GM18520 (cell line): ENCODE data around the gene AKAP5.

Experiments used
- ATAC-seq: cut with Tn5 transposase; IDR thresholded peaks from one replicate; pipeline ENCODE4 v1.9.1; 2021; ENCODE audit not compliant: unreplicated experiment

Gene AKAP5

GRCh38 chr14:64459405-64460136 lies 5.7 kb upstream of the AKAP5 start:
- no peak for ATAC-seq

- ATAC-seq: no peak
Observed at GRCh38 chr14:64461221-64461620, 4.1 kb upstream of the AKAP5 start.

GRCh38 chr14:64463195-64463594 lies 2.1 kb upstream of the AKAP5 start:
- no peak for ATAC-seq

DNA sequence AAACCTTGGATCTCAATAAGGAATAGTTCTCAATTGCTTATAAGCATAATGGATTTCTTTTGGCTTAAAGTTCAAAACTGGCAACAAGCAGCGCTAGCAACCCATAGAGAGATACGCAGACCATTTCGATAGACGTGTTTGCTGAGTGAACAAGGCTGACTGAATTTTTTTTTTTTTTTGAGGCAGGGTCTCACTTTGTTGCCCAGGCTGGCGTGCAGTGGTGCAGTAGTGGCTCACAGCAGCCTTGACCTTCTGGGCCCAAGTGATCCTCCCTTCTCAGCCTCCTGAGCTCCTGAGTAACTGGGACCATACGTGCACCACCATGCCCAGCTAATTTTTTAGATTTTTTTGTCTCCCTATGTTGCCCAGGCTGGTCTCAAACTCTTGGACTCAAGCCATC lies 1.4 kb upstream of the AKAP5 start:
- ATAC-seq: no peak

GRCh38 chr14:64464651-64465050 lies 648 bp upstream of the AKAP5 start:
- ATAC-seq: no peak

DNA sequence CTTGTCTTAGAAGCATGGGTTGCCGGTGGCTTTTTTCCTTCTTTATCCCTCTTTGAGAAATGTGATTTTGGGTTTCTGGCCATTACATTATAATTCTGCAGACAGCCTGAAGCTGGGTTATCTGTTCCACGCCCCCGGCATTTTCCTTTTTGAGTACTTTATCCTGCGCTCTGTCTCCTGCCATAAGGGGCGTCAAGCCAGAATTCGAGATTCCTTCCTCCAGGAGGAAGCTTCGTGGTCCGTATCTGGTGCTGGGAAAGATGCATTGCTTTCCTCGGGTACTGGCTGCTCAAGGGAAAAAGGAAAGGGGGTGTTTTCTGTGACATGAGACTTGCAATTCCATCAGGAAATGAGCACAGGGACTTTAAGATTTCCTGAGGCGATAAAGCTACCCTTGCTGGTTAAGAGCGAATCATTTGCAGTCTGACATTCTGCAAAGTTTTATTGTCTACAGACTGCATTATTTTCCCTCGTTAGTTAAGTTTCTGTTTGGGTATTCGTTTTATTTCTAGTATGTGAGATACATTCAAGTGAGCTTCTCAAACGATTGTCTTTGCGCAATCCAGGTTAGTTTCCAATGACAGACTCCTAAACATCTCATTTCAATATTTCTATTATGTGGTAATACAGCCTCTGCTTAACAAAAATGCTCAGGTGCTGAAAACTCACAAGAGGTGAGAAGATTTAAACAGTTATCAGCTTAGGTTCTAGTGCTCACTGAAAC lies 694 bp downstream of the AKAP5 start:
- ATAC-seq: no peak

DNA sequence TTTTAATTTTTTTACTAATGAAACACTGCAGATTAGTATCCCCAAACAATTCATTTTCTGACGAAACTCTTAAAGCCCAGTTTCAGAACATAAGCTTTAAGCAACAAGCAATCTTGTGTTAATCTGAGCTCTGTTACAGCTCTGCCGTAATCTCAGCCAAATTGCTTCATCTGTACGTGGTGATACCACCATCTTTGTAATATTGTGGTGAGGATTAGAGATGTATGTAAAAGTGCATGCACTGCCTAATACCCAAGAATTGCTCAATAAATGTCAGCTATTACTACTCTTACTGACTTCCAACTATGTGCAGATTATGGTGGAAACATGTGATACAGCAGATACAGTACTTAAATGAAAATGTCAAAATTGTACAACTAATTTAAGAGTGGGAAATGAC lies 1.8 kb downstream of the AKAP5 start:
- ATAC-seq: no peak

DNA sequence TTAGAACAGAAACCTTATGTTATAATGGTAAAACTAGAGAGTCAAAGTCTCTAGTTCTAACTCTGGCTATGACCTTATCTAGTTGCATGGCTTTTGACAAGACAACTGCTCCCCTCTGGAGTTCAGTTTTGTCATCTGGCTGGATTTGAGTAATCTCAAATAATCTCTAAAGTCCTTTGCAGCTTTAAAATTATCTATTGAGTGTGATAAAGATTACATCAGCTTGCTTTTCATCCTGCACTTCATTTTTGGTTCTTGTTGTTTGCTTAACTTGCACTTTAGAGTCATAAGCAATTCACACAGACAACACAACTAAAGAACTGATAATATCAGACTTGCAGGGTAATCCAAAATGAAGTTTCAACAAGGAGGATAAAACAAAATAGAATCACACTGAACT lies 2.3 kb downstream of the AKAP5 start:
- ATAC-seq: no peak

DNA sequence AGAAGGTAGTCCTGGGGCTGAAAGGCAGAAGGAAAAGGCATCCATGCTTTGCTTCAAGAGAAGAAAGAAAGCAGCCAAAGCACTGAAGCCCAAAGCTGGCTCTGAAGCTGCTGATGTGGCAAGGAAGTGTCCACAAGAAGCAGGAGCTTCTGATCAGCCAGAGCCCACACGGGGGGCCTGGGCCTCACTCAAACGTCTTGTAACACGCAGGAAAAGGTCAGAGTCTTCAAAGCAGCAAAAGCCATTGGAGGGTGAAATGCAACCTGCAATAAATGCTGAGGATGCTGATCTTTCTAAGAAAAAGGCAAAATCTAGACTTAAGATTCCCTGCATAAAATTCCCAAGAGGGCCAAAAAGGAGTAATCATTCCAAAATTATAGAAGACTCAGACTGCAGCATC lies 3.2 kb downstream of the AKAP5 start:
- no peak for ATAC-seq

DNA sequence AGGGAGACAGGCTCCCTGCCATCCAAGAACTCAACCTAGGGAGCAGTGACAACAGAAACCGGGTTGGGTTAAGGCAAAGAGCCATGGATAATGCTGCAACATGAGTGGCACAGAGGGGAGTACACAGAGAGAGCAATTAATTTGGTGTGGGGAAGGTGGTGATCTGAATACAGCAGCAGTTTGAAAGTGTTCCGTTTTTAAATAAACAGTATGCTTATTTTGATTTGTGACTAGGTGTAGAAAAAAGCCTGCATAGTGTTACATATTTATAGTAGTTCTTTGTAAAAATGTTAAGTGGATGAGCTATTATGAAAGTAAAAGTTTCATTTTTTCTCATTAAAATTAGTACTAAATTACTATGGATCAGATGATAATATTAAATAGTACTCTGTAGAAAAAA lies 8.7 kb downstream of the AKAP5 start:
- ATAC-seq: no peak

GRCh38 chr14:64474698-64475097 lies 9.4 kb downstream of the AKAP5 start:
- no peak for ATAC-seq

DNA sequence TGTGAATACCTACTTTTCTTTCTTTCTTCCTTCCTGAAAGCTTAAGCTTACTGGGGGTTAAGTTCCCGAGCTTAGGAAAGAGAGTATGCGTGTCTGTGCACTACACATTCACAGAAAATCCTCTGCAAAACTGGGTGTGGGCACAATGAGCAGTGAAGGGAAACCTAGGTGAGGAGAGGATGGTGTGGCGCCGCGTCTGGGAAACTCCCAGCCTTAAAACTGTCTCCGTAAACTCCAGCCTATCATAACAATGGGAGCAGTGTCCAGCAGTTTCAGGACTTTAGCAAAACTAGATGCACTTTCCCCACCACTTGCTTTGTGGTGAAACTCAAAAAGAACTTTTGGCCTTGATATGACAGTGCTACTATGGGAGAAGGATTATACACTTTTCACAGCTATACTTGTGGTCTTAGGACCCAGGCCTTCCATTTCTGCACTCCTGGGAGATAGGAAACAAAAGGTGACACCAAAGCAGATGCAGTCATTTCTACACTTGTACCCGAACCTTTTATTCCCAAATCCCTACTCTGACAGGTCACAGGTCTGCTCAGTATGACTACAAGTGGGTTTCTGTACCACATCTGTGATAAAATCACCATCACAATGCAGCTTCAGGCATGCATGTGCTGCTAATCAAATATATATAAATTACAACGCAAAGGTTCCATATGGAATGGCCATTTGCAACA lies 10.4 kb downstream of the AKAP5 start:
- no peak for ATAC-seq

DNA sequence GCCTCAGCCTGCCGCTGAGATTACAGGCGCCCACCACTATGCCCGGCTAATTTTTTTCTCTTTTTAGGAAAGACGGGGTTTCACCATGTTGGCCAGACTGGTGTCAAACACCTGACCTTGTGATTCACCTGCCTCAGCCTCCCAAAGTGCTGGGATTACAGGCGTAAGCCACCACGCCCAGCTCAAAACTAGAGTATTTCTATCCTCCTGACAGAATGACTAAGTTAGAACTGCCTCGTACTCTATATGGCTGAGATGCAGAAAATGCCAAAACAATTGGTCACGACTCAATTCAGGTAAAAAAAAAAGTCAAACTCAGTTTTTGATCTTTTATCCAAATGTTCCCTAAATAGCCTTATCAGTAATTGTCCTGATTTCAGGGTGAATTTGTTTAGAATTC lies 11.1 kb downstream of the AKAP5 start:
- ATAC-seq: no peak

GRCh38 chr14:64478634-64479250 lies 13.4 kb downstream of the AKAP5 start:
- ATAC-seq: no peak

- ATAC-seq: no peak
Observed at GRCh38 chr14:64488590-64489099, 23.3 kb downstream of the AKAP5 start.

- ATAC-seq: no peak
Observed at GRCh38 chr14:64491637-64492036, 26.3 kb downstream of the AKAP5 start.

- no peak for ATAC-seq
Observed at GRCh38 chr14:64493455-64493854, 28.2 kb downstream of the AKAP5 start.

- ATAC-seq: no peak
Observed at GRCh38 chr14:64495252-64495651, 30.0 kb downstream of the AKAP5 start.

- no peak for ATAC-seq
Observed at GRCh38 chr14:64496764-64497163, 31.5 kb downstream of the AKAP5 start.

GRCh38 chr14:64500088-64500487 lies 34.8 kb downstream of the AKAP5 start:
- ATAC-seq: no peak

DNA sequence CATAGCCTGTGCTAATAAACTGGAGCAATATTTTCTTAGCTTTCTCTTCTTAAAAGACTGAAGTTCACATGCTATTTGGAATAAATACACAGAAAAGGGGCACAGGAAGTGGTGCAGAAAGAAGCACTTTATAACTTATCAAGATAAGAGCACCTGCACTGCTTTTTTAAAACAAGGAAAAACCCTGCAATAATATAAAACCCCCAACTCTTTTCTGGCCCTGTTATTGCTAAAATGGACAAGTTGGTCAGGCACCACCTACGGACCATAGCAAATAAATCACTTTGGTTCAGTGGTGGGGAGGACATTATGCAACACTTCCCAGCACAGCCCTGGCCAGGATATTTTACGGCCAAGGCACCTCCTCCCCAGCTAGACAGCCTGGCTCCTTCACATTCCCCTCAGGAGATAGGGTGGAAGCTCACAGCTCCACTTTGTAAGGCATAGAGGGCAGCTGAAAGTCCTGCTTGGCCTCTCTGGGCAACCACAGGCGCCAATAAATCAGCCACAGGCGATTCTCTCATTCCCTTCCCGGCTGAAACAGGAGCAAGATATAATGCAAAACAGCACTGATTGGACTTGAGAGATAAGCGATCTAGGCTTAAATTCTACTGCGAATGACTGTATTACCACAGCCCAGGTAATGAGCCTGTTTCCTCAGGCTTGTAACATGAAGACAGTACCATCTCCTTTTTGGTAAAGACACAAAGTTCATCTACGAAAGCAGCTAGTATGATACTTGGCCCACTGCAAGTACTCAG lies 36.3 kb downstream of the AKAP5 start:
- ATAC-seq: no peak
